NT2/D1 (cell line): ENCODE results near the gene SHISAL2A.

Experiments used
- YY1 ChIP-seq: IDR thresholded peaks from 2 replicates; pipeline ENCODE4 v1.6.1; 2011; ENCODE audit not compliant: insufficient read length, insufficient read depth
- ZNF274 ChIP-seq: IDR thresholded peaks from 2 replicates; pipeline ENCODE4 v1.6.1; 2011; ENCODE audit warnings: mild to moderate bottlenecking, low read depth, low read length

- TF ChIP-seq YY1, result no peak
- TF ChIP-seq ZNF274, result no peak
Observed at GRCh38 chr1:52645261-52645660, 12.3 kb downstream of the SHISAL2A start.
